ENCODE results near the gene EIF4E. TPM values are rescaled to one million over a fixed set of nuclear protein-coding genes. Genes with fewer than 3 reads are reported as not detected.
"Not testable (repeated sequence)": the region's sequence is repeated elsewhere in the genome, so short reads cannot be mapped to it uniquely, and the experiment has no call there.

Gene EIF4E
- total RNA-seq, 1 experiment from 2014 or later, result 130 TPM

GRCh38 chr4:98905297-98905696 is 23.6 kb downstream of the EIF4E start:
- Histone ChIP-seq H3K4me3 (ENCODE audit: low read length) (no peak overlapping the region), H2AFZ (ENCODE audit: low read length) (no peak overlapping the region), H3K36me3 (ENCODE audit: insufficient read depth, low read length) (peaks cover 27% of the 10 kb centered on the region; the same call in 1 of the 2 replicates), H3K9me2 (replicated peaks; ENCODE audit: insufficient read depth, low read length) (no peaks in the 10 kb centered on the region), H3K79me2 (ENCODE audit: low read length) (peaks cover 100% of the 10 kb centered on the region), H3K4me2 (ENCODE audit: low read depth, low read length, poor library complexity, severe bottlenecking) (no peak overlapping the region), H3K27ac (ENCODE audit: low read length) (no peak overlapping the region), H3K9me3 (ENCODE audit: low read length) (no peaks in the 10 kb centered on the region), H4K20me1 (ENCODE audit: insufficient read depth, low read depth, low read length) (peaks cover 30% of the 10 kb centered on the region), H3K4me1 (ENCODE audit: low read length) (peaks cover 40% of the 10 kb centered on the region), H3K27me3 (ENCODE audit: low read length) (no peaks in the 10 kb centered on the region), H3K9ac (ENCODE audit: low read length) (no peak overlapping the region)
- no peak for DNase-seq

- H3K36me3 ChIP-seq (ENCODE audit: insufficient read depth, low read length), result peaks cover 40% of the 10 kb centered on the region; the same call in 1 of the 2 replicates
- no peak overlapping the region for H3K4me3 ChIP-seq (ENCODE audit: low read length)
- peaks cover 31% of the 10 kb centered on the region for H3K4me1 ChIP-seq (ENCODE audit: low read length)
- H3K4me2 ChIP-seq (ENCODE audit: low read depth, low read length, poor library complexity, severe bottlenecking), result no peak overlapping the region
- no peaks in the 10 kb centered on the region for H3K9me3 ChIP-seq (ENCODE audit: low read length)
- no peaks in the 10 kb centered on the region for H3K27me3 ChIP-seq (ENCODE audit: low read length)
- no peaks in the 10 kb centered on the region for H3K9me2 ChIP-seq (replicated peaks; ENCODE audit: insufficient read depth, low read length)
- H2AFZ ChIP-seq (ENCODE audit: low read length), result no peak overlapping the region
- H3K79me2 ChIP-seq (ENCODE audit: low read length), result peaks cover 100% of the 10 kb centered on the region
- peaks cover 25% of the 10 kb centered on the region for H4K20me1 ChIP-seq (ENCODE audit: insufficient read depth, low read depth, low read length)
- H3K27ac ChIP-seq (ENCODE audit: low read length), result no peak overlapping the region
- DNase-seq, result no peak
- no peak overlapping the region for H3K9ac ChIP-seq (ENCODE audit: low read length)
Observed at GRCh38 chr4:98903963-98904362, 25.0 kb downstream of the EIF4E start.

- Histone ChIP-seq H3K27me3 (ENCODE audit: low read length) (no peaks in the 10 kb centered on the region), H3K27ac (ENCODE audit: low read length) (no peak overlapping the region), H3K36me3 (ENCODE audit: insufficient read depth, low read length) (peaks cover 44% of the 10 kb centered on the region; the same call in 1 of the 2 replicates), H3K4me3 (ENCODE audit: low read length) (no peak overlapping the region), H4K20me1 (ENCODE audit: insufficient read depth, low read depth, low read length) (peaks cover 25% of the 10 kb centered on the region), H3K4me1 (ENCODE audit: low read length) (peaks cover 27% of the 10 kb centered on the region), H2AFZ (ENCODE audit: low read length) (no peak overlapping the region), H3K9ac (ENCODE audit: low read length) (no peak overlapping the region), H3K9me2 (replicated peaks; ENCODE audit: insufficient read depth, low read length) (no peaks in the 10 kb centered on the region), H3K4me2 (ENCODE audit: low read depth, low read length, poor library complexity, severe bottlenecking) (no peak overlapping the region), H3K79me2 (ENCODE audit: low read length) (peaks cover 100% of the 10 kb centered on the region), H3K9me3 (ENCODE audit: low read length) (no peaks in the 10 kb centered on the region)
- DNase-seq, result no peak
Observed at GRCh38 chr4:98903561-98903960, 25.4 kb downstream of the EIF4E start.

GRCh38 chr4:98899277-98899676 is 29.7 kb downstream of the EIF4E start:
- Histone ChIP-seq H4K20me1 (ENCODE audit: insufficient read depth, low read depth, low read length) (peaks cover 10% of the 10 kb centered on the region; the same call in 1 of the 2 replicates), H3K36me3 (ENCODE audit: insufficient read depth, low read length) (peaks cover 65% of the 10 kb centered on the region; the same call in 1 of the 2 replicates), H3K27ac (ENCODE audit: low read length) (no peak overlapping the region), H2AFZ (ENCODE audit: low read length) (no peak overlapping the region), H3K4me3 (ENCODE audit: low read length) (no peak overlapping the region), H3K9me2 (replicated peaks; ENCODE audit: insufficient read depth, low read length) (no peaks in the 10 kb centered on the region), H3K27me3 (ENCODE audit: low read length) (no peaks in the 10 kb centered on the region), H3K4me1 (ENCODE audit: low read length) (peaks cover 4% of the 10 kb centered on the region; the same call in 1 of the 2 replicates), H3K79me2 (ENCODE audit: low read length) (peaks cover 99% of the 10 kb centered on the region), H3K9me3 (ENCODE audit: low read length) (no peaks in the 10 kb centered on the region), H3K4me2 (ENCODE audit: low read depth, low read length, poor library complexity, severe bottlenecking) (no peak overlapping the region), H3K9ac (ENCODE audit: low read length) (no peak overlapping the region)
- DNase-seq, result no peak

- Histone ChIP-seq H3K9me2 (replicated peaks; ENCODE audit: insufficient read depth, low read length) (no peaks in the 10 kb centered on the region), H3K4me2 (ENCODE audit: low read depth, low read length, poor library complexity, severe bottlenecking) (no peak overlapping the region), H4K20me1 (ENCODE audit: insufficient read depth, low read depth, low read length) (peaks cover 10% of the 10 kb centered on the region; the same call in 1 of the 2 replicates), H3K9me3 (ENCODE audit: low read length) (no peaks in the 10 kb centered on the region), H3K79me2 (ENCODE audit: low read length) (peaks cover 93% of the 10 kb centered on the region), H3K27me3 (ENCODE audit: low read length) (no peaks in the 10 kb centered on the region), H2AFZ (ENCODE audit: low read length) (no peak overlapping the region), H3K27ac (ENCODE audit: low read length) (no peak overlapping the region), H3K36me3 (ENCODE audit: insufficient read depth, low read length) (peaks cover 48% of the 10 kb centered on the region), H3K9ac (ENCODE audit: low read length) (no peak overlapping the region), H3K4me1 (ENCODE audit: low read length) (peaks cover 15% of the 10 kb centered on the region), H3K4me3 (ENCODE audit: low read length) (no peak overlapping the region)
- DNase-seq, result no peak
Observed at GRCh38 chr4:98891478-98892337, 37.2 kb downstream of the EIF4E start.

- Histone ChIP-seq H4K20me1 (ENCODE audit: insufficient read depth, low read depth, low read length) (peaks cover 10% of the 10 kb centered on the region; the same call in 1 of the 2 replicates), H3K27ac (ENCODE audit: low read length) (no peak overlapping the region), H3K36me3 (ENCODE audit: insufficient read depth, low read length) (peaks cover 53% of the 10 kb centered on the region), H3K9me3 (ENCODE audit: low read length) (no peaks in the 10 kb centered on the region), H3K4me1 (ENCODE audit: low read length) (peaks cover 15% of the 10 kb centered on the region), H3K4me3 (ENCODE audit: low read length) (no peak overlapping the region), H3K4me2 (ENCODE audit: low read depth, low read length, poor library complexity, severe bottlenecking) (no peak overlapping the region), H3K9ac (ENCODE audit: low read length) (no peak overlapping the region), H3K27me3 (ENCODE audit: low read length) (no peaks in the 10 kb centered on the region), H3K79me2 (ENCODE audit: low read length) (peaks cover 91% of the 10 kb centered on the region), H3K9me2 (replicated peaks; ENCODE audit: insufficient read depth, low read length) (no peaks in the 10 kb centered on the region), H2AFZ (ENCODE audit: low read length) (no peak overlapping the region)
- DNase-seq, result no peak
Observed at GRCh38 chr4:98890702-98891455, 38.1 kb downstream of the EIF4E start.

- peaks cover 65% of the 10 kb centered on the region for H3K79me2 ChIP-seq (ENCODE audit: low read length)
Observed at GRCh38 chr4:98887145-98887544, 41.8 kb downstream of the EIF4E start.

GRCh38 chr4:98886382-98886781 is 42.6 kb downstream of the EIF4E start:
- not testable (repeated sequence) for H2AFZ ChIP-seq (ENCODE audit: low read length); H3K9me2 ChIP-seq (replicated peaks; ENCODE audit: insufficient read depth, low read length); H3K27me3 ChIP-seq (ENCODE audit: low read length); H3K9ac ChIP-seq (ENCODE audit: low read length); H3K27ac ChIP-seq (ENCODE audit: low read length); H4K20me1 ChIP-seq (ENCODE audit: insufficient read depth, low read depth, low read length); H3K4me2 ChIP-seq (ENCODE audit: low read depth, low read length, poor library complexity, severe bottlenecking); DNase-seq; H3K4me3 ChIP-seq (ENCODE audit: low read length); H3K9me3 ChIP-seq (ENCODE audit: low read length)
- Histone ChIP-seq H3K79me2 (ENCODE audit: low read length) (peaks cover 58% of the 10 kb centered on the region), H3K36me3 (ENCODE audit: insufficient read depth, low read length) (peaks cover 66% of the 10 kb centered on the region), H3K4me1 (ENCODE audit: low read length) (peaks cover 15% of the 10 kb centered on the region)

More at GRCh38 chr4:98887145-98887544, 41.8 kb downstream of the EIF4E start:
- Histone ChIP-seq H3K9me3 (ENCODE audit: low read length) (no peaks in the 10 kb centered on the region), H3K27me3 (ENCODE audit: low read length) (no peaks in the 10 kb centered on the region), H2AFZ (ENCODE audit: low read length) (no peak overlapping the region), H4K20me1 (ENCODE audit: insufficient read depth, low read depth, low read length) (0 out of 2 replicates have a peak, but pooled peaks cover 5% of the 10 kb centered on the region), H3K4me3 (ENCODE audit: low read length) (no peak overlapping the region), H3K36me3 (ENCODE audit: insufficient read depth, low read length) (peaks cover 62% of the 10 kb centered on the region), H3K9ac (ENCODE audit: low read length) (no peak overlapping the region), H3K27ac (ENCODE audit: low read length) (no peak overlapping the region), H3K4me1 (ENCODE audit: low read length) (peaks cover 15% of the 10 kb centered on the region), H3K9me2 (replicated peaks; ENCODE audit: insufficient read depth, low read length) (no peaks in the 10 kb centered on the region), H3K4me2 (ENCODE audit: low read depth, low read length, poor library complexity, severe bottlenecking) (no peak overlapping the region)
- DNase-seq, result no peak

Data from Karpas-422 (cell line).